ENCODE results near the gene POU6F2. TPM values are rescaled to one million over a fixed set of nuclear protein-coding genes. Genes with fewer than 3 reads are reported as not detected.
"Not testable (repeated sequence)": the region's sequence is repeated elsewhere in the genome, so short reads cannot be mapped to it uniquely, and the experiment has no call there.

The POU6F2 gene
- total RNA-seq, 1 experiment from 2014 or later = not detected

DNA sequence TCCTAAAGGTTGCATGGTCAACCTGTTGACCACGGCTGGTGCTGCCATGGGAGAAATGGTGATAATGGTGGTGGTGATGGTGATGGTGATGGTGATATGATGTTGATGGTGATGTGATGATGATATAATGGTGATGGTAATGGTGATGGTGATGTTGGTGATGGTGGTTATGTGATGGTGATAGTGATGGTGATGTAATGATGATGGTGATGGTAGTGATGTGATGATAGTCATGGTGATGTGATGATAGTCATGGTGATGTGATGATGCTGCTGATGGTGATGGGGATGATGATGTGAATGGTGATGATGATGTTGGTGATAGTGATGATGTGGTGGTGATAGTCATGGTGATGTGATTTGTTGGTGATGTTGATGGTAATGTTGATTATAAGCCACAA is 23.9 kb downstream of the POU6F2 start:
- DNase-seq (ENCODE audit: low spot score) = no peak

DNA sequence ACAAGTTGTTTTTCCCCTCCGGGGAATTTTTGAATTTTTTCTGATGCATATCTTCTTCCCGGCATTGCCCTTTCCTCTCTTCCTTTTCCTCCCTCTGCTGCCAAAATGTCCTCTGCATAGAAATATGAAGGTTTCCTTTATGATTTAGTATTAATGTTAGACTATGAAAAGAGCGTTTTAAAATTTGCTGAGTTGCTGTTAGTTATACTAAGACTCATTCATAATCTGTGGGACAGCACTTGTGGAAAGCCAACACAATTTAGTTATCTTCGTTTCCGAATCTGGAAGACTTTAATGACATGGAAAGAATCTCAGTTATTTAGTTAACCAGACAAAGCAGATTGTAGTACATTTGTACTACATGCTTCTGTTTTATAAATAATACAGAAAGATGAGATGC is 25.0 kb downstream of the POU6F2 start:
- no peak for DNase-seq (ENCODE audit: low spot score)

DNA sequence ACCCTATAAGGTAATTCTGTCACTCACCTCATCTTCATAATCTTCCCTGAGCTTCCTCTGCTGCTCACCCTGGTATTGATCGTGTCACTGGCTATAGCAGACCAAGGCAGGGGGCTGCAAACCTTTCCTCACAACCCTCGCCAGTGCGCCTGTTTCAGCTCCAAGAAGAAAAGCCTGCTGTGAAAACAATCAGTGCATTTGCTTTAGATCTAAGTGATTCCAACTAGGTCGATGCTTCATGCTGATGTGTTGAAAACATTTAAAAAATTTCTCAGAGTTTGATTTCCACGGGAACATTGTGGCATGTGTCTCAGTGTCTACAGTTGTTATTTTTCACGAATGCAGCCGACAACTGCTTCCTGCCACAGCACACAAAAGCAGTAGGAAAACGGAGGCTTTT is 27.3 kb downstream of the POU6F2 start:
- no peak for DNase-seq (ENCODE audit: low spot score)

DNA sequence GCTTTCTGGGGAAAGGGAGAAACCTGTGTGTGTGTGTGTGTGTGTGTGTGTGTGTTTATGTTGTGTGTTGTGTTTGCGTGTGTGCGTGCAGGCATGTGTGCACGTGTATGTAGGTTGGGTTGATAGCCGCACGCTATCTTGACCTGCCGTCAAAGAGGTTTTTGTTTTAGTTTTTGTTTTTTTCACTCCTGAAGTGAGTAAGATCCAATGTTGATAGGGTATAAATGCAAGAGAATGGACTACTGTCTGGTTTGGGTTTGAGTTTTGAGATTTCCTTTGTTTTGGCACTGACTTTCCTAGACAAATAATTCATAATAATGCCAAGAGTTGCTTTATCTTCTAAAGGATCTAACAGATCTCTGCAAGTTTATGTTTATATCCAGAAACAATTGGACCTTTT is 27.8 kb downstream of the POU6F2 start:
- no peak for DNase-seq (ENCODE audit: low spot score)

DNA sequence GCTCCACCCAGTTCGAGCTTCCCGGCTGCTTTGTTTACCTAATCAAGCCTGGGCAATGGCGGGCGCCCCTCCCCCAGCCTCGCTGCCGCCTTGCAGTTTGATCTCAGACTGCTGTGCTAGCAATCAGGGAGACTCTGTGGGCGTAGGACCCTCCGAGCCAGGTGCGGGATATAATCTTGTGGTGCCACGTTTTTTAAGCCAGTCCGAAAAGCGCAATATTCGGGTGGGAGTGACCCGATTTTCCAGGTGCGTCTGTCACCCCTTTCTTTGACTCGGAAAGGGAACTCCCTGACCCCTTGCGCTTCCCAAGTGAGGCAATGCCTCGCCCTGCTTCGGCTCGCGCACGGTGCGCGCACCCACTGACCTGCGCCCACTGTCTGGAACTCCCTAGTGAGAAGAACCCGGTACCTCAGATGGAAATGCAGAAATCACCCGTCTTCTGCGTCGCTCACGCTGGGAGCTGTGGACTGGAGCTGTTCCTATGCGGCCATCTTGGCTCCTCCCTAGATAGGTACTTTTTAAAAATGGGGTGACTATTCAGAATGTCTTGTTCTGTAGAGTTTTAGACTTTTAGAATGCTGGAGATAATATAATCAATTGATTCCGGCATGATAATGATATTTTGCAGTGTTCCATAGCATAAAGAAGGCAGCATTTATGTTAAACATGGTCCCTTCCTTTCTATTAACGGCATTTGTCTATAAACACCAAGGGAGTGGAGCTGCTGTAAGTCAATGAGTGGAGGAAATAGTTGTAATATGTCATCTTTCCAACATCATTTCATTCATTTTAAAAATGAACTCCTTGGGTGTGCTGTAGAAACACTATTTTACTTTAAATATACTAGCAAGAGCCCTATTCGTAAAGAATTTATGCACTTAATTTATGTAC is 35.6 kb downstream of the POU6F2 start:
- DNase-seq (ENCODE audit: low spot score) = not testable (repeated sequence)

DNA sequence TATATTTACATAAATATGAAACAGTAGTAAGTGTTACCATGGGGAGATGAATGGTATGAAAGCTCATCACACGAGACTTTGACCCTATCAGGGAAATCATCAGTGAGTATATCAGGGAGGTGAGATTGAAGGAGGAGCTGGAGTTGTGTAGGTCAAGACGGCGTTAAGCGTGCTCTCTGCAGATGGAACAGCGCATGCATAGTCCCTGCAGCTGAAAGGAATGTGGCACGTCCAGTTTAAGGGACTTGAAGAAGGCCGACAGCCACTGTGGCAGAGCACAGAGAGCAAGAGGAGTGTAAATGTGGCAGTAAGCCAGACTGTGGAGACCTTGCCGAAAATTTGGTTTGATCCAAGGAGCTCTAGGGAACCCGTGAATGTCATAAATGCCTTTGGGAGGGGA is 38.9 kb downstream of the POU6F2 start:
- no peak for DNase-seq (ENCODE audit: low spot score)

DNA sequence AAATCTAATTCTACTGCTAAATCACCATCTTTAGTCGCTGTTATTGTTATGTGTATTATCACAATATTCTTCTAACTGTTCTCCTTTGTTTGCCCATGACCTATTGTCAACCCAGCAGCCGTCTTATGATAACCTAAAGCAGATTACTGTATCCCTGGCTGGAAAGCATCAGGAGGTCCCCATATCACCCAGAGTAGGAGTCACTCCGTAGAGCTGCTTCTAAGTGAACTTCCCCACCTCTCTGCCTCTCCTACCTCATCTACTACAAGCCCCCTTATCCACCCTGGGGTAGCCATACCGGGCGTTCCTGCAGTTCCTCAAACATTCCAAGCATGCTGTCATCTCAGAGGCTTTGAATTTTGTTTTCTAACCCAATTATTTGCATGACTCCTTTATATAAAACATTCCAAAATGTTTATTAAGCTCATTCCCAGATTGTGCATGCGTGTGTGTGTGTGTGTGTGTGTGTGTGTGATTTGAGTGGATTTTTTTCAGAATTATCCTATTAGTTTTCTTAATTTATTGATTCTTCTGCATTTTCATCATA is 39.7 kb downstream of the POU6F2 start:
- no peak for DNase-seq (ENCODE audit: low spot score)

DNA sequence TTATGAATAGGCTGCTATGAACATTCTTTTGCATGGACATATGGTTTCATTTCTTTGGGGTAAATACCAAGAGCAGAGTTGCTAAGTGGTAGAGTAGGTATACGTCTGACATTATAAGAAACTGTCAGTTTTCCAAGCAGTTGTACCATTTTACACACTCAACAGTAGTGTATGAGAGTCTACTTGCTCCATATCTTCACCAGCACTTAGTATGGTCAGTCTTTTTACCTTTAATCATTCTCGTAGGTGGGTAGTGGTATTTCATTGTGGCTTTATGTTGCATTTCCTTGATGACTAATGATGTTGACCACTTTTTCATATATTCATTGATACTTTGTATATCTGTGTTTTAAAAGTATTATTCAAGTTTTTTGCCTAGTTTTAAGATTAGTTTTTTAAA is 45.1 kb downstream of the POU6F2 start:
- no peak for DNase-seq (ENCODE audit: low spot score)

DNA sequence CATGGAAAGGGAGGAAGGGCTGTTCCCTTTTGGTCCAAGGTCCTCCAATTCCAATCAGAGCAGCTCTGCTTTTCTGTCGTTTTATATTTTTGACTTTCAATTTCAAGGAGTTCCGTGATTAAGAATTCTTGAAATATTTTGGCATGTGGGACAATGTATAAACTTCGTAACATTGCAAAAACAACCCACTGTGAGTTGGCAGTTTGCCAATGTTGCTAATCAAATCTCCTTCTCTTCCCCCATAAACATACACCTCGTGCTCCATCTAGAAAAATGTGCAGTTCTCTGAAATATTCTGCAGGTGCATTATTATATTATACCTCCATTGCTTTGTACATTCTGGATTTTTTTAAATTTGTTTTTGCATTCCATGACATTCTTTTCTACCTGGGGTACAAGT is 49.8 kb downstream of the POU6F2 start:
- peak; percentile 10 for DNase-seq (ENCODE audit: low spot score)

DNA sequence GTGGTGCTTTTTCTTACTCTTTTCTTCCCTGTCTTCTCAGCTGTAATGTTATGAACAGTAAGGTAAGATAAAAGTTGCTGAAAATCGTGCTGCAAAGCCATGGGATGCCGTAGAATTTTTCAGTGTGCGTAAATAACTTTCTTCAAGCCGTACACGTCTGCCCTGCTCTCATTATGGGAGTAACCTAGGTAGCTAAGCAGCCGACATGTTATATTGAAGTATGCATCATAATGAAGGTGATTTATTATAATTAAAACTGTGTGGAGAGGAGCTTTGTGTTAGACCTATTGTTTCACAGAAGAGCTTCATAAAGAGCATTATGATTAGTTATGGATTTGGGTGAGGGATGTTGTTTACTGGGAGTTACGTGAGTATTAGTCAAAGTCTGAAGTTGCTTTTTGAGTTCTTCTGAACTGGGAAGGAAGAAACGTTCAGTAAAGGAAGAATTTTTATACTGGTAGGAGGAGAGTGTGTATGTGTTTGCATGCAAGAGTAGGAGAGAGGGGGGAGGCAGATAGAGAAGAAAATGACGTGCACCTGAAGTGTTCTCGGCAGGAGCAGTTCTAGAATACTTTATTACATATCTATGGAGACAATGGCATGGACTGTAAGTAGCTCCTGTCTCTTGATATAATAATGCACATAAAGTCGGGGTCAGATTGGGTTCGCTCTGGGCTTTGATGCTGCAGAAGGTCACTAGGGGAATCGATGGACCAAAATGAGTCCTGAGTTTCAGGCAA is 56.3 kb downstream of the POU6F2 start:
- no peak for DNase-seq (ENCODE audit: low spot score)

DNA sequence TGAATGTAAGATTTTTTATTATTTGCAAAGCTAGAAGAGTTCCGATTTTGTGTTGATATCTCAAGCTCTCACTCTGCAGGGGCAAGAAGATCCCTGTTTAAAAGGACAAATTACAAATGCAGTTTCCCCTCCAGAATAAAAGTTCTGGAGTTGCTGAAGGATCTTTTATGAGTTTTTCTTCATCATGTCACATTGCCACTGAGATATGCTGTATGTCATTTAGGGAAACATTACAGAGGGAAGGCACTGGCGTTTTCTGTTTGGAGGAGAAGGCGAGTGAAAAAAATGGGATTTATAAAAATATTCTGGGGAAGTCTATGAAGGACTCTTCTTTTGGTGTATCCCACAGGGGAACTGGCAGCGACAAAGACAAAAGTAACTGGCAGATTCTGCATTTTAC is 57.4 kb downstream of the POU6F2 start:
- DNase-seq (ENCODE audit: low spot score) = no peak

DNA sequence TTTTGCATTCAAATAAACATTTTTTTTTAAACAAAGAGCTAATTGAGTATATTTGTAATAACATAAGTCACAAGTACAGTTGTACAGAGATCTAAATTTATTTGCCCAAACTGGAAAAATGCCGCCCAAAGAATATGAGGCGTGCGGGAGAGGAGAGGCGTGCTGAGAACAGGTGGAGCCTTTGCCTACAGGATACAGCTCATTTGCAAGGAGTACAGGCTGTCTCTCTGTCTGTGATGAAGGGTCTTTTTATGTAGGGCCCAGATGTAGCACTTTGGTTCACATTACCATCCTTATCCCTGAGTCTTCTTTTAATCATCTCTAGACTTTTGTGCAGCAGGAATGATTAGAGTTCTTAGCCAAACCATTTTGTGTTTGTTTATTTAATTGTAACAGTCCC is 58.2 kb downstream of the POU6F2 start:
- DNase-seq (ENCODE audit: low spot score) = no peak

DNA sequence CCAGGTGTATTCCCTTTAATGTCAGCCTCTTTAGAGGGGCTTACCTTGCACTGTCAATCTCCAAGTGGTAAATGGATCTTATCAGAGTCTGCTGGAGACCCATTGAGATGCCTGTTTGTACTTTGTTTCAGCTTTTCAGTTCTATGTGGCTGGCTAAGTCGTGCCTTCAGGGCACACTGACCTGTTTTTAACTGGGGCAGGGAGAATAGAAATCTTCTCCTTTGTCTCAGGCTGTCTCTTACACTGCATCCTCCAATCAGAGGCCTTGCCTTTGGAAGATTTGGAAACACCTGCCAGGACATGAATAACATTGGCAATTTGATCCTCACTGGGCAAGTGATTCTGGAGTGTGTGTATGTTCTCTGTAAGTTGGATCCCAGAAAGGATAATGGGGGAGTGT is 65.0 kb downstream of the POU6F2 start:
- DNase-seq (ENCODE audit: low spot score) = no peak

DNA sequence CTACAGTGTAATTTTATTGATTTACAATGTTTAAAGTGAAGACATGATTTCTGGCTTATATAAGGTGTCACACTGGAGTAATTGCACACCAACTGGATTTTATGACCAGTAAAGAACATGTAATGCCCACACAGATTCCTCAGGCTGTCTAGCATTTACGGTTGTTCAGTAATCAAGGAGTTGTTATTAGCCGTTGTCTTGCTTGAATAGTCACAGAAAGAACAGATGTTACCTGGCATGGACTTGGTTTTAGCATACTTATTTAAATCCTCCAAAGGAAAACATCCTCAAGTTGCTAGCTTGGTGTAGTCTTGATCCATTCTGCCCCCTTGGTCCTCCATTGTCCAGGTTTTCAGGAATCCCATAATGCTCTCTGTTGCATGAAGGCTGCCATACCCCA is 65.8 kb downstream of the POU6F2 start:
- no peak for DNase-seq (ENCODE audit: low spot score)

DNA sequence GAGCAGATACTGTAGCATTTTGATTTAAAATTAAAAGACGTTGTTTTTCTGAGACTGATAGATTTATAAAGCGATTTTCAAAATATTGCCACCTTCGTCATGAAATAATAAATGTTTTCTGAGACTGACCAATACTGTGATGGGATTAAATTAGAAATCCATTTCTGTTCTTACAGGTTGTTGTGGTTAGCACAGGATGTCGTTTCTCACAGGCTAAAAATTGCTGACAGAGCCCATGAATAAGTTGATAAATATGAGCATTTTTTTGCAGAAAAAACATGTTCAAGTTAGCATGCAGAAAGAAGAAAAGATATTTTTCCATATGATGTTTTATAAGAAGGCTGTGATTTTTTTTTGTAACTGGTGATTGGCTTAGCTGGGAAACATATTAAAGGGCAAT is 66.8 kb downstream of the POU6F2 start:
- no peak for DNase-seq (ENCODE audit: low spot score)

DNA sequence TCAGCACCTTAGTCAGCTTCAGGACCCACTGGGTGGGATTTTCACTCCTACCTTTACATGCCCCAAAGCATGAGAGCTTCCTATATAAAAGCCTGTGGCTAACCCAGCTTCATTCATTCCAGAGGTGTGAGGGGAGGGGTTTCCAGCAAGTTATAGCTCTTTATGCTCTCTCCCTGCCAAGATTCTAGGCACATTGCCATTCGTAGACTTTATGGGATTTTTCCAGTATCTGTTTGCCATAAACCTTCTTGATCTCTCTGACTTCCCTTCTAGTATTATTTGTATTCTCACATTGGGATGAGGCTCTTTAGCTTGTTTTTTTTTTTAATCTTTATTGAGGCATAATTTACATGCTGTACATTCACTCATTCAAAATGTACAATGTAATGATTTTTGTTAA is 67.5 kb downstream of the POU6F2 start:
- no peak for DNase-seq (ENCODE audit: low spot score)

DNA sequence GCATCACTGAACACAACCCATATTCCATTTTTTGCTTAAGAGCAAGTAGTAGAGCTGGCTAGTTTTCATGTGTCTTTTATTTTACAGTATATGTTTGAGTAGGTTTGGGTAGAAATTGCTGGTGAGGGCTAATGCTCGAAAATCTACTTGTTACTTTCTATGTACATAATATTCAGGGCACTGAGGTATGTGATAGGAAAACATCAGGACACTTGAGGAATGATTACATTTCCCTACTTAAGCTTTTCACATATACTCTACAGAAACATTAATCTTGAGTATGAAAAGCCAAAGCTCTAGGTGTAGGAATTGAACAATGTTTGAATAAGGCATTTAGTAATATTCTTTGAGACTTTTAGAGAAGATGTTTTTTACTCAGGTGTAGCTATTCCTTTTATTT is 73.6 kb downstream of the POU6F2 start:
- no peak for DNase-seq (ENCODE audit: low spot score)

DNA sequence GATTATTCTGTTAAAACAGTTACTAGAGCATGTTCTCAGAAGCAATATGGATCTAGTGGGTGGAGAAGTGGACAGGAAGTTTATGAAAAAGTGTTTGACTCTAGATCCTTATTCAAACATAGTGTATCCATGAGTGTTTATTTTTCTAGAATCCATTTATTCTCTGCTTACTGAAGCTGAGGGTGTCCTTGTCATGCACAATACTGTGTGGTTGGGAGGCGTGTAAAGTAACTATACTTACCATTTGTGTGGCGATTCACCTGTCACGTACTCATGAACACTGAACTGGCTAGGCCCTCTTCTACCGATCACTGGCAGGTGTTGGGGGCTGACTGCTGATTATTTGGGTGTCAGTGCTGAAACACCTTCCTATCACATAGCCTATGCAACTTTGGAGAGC is 74.0 kb downstream of the POU6F2 start:
- no peak for DNase-seq (ENCODE audit: low spot score)

DNA sequence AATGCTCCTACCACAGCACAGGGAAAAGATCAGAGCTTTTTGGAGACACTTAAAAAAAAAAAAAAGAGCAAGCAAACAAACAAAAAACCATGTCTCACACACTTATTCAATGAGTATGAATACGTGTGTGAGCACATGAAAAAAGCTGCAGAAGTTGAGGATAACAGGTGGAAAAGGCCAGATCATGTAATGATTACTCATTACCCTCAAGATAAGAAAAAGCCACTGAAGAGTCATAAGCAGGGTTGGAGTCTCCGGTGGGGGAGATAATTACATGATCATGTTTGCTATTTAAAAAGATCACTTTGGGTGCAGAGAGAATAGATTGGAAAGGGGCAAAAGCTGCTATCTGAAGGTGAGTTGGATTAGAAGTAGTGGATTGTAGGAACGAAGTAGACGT is 77.0 kb downstream of the POU6F2 start:
- DNase-seq (ENCODE audit: low spot score) = peak; percentile 51

DNA sequence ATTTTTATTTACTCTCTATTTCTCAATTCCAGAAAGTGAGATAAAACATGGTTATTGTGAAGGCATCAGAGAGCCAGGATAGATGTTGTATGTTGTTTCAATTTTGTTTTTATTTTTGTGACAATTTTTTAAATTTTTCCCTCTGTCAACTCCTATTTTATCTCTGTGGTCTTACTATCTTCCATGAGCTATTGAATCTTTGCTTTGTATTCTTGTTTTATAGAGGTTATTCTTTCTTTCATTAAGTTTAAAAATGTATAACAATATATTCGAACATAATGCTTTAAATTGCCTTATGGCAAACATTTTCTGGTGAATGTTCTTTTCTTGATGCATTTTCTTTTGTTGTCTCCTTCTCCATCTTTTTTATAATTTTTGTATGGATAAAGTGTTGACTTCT is 78.4 kb downstream of the POU6F2 start:
- no peak for DNase-seq (ENCODE audit: low spot score)

DNA sequence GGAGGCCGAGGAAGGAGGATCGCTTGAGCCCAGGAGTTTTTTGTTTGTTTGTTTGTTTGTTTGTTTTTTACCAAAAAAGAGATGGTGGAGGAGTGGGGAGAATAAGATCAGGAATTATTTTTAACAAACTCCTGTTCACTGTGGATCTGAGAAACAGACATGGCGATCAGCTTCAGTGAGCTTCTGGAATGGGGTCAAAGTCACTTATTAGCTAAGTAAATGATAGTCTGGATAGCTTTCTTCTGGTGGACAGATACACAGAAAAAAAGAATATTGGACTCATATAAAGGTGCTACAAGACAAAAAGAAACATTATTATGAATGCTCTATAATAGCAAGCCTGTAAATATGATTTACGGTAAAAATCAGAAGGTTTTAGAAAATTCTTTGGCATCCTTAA is 85.1 kb downstream of the POU6F2 start:
- no peak for DNase-seq (ENCODE audit: low spot score)

DNA sequence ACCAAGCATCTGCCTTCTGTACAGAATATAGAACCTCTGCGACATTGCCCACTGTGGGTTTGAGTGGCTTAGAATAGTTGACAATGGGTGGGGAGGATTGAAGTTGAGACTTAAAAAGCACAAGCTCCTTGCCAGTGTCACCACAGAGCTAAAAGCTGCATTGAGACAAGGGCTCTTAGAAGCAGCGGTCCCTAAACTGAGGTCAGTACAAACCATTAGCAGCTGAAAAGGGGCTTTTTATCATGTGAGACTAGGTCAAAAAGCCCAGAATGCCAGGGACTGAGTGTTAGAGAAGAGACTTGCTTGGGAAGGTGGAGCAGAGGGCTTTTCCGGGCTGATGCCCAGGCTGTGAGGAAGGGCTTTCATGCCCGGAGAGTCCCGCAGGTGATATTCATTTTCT is 91.3 kb downstream of the POU6F2 start:
- no peak for DNase-seq (ENCODE audit: low spot score)

All from A172 (cell line).